ENCODE measurements around the gene KLF7. TPM values are rescaled to one million over a fixed set of nuclear protein-coding genes. Genes with fewer than 3 reads are reported as not detected.

Gene KLF7
- total and polyA plus RNA-seq, 2 donors (not counting 3 experiments of a cell fraction or from before 2014, with no cell fraction given) = 32.8 to 42.9 TPM

GRCh38 chr2:207045531-207045930, 120.2 kb downstream of the KLF7 start:
- H3K4me2 ChIP-seq (ENCODE audit: insufficient read depth, low read length) = no peak overlapping the region
- H3K4me3 ChIP-seq (replicated peaks in 1 of 3; ENCODE audit: insufficient read depth in 1 of 3, low read depth in 1 of 3, low read length in 3 of 3) = no peak overlapping the region
- FAIRE-seq = no peak
- H3K9me3 ChIP-seq (replicated peaks; ENCODE audit: control insufficient read depth, insufficient read depth, low read length) = no peaks in the 10 kb centered on the region
- no peaks in the 10 kb centered on the region for H4K20me1 ChIP-seq (replicated peaks; ENCODE audit: control insufficient read depth, extremely low read depth, insufficient read depth, low read length)
- CTCF ChIA-PET = no interaction called here
- no peak overlapping the region for H3K9ac ChIP-seq (replicated peaks; ENCODE audit: extremely low read depth, insufficient read depth, low read length)
- TF ChIP-seq POLR2AphosphoS5 (IDR thresholded peaks at IDR 0.05; ENCODE audit: insufficient read depth, low read depth, low read length) = no peak
- BruUV-seq (replicated peaks) = no TSS peak
- dilution Hi-C loops (cut with MboI; ENCODE audit: extremely low pct_ligation_motif_present, low sequenced_read_pairs) (no loop called here), intact Hi-C loops (cut with micrococcal nuclease) (no loop called here)
- DNase-seq (ENCODE audit: low read depth, low spot score) = no peak
- no peaks in the 10 kb centered on the region for H3K79me2 ChIP-seq (ENCODE audit: control insufficient read depth, insufficient read depth, low read length)
- peaks cover 19% of the 10 kb centered on the region for H3K4me1 ChIP-seq (ENCODE audit: control insufficient read depth, extremely low read depth, insufficient read depth, low read length)
- POLR2A ChIA-PET = interaction anchor here (0.7 kb wide), 1 partner anchor 25 kb away, joined by 3 read pairs; no protein-coding TSS in a partner anchor
- no peaks in the 10 kb centered on the region for H3K27me3 ChIP-seq (ENCODE audit: control insufficient read depth in 2 of 2, insufficient read depth in 2 of 2, low read length in 2 of 2)
- no peaks in the 10 kb centered on the region for H3K9me1 ChIP-seq (replicated peaks; ENCODE audit: control insufficient read depth, extremely low read depth, insufficient read depth, low read length)
- H3K36me3 ChIP-seq (ENCODE audit: control insufficient read depth in 2 of 2, extremely low read depth in 1 of 2, insufficient read depth in 2 of 2, low read length in 2 of 2) = no peaks in the 10 kb centered on the region
- no peak overlapping the region for H2AFZ ChIP-seq (ENCODE audit: low read depth, low read length)
- H3K27ac ChIP-seq (ENCODE audit: insufficient read depth, low read depth, low read length) = no peak overlapping the region

- H3K4me1 ChIP-seq (ENCODE audit: control insufficient read depth, extremely low read depth, insufficient read depth, low read length) = peaks cover 19% of the 10 kb centered on the region
- H3K4me2 ChIP-seq (ENCODE audit: insufficient read depth, low read length) = no peak overlapping the region
- H2AFZ ChIP-seq (ENCODE audit: low read depth, low read length) = no peak overlapping the region
- no peaks in the 10 kb centered on the region for H3K9me3 ChIP-seq (replicated peaks; ENCODE audit: control insufficient read depth, insufficient read depth, low read length)
- no peaks in the 10 kb centered on the region for H3K36me3 ChIP-seq (ENCODE audit: control insufficient read depth in 2 of 2, extremely low read depth in 1 of 2, insufficient read depth in 2 of 2, low read length in 2 of 2)
- dilution Hi-C loops (cut with MboI; ENCODE audit: extremely low pct_ligation_motif_present, low sequenced_read_pairs) (no loop called here), intact Hi-C loops (cut with micrococcal nuclease) (no loop called here)
- TF ChIP-seq MYC (IDR thresholded peaks at IDR 0.05; ENCODE audit: low read depth, low read length) (no peak), FOS (IDR thresholded peaks at IDR 0.05; ENCODE audit: borderline replicate concordance, insufficient read depth, low read length) (no peak), JUN (IDR thresholded peaks at IDR 0.05; ENCODE audit: borderline replicate concordance, insufficient read depth, insufficient read length, low read depth) (no peak), MAX (IDR thresholded peaks at IDR 0.05; ENCODE audit: insufficient read depth, insufficient read length) (no peak), POLR2AphosphoS5 (IDR thresholded peaks at IDR 0.05; ENCODE audit: insufficient read depth, low read depth, low read length) (no peak), CTCF (IDR thresholded peaks at IDR 0.05; ENCODE audit: extremely low read depth in 1 of 2, insufficient read depth in 1 of 2, low read depth in 1 of 2, low read length in 2 of 2) (no peak), GATA2 (IDR thresholded peaks at IDR 0.05; ENCODE audit: insufficient read depth, insufficient read length, low read depth, low read length) (no peak), POLR2A (IDR thresholded peaks at IDR 0.05; ENCODE audit: low read depth, low read length) (no peak), EZH2 (IDR thresholded peaks at IDR 0.05; ENCODE audit: borderline replicate concordance, low read depth, low read length, severe bottlenecking) (no peak)
- H3K79me2 ChIP-seq (ENCODE audit: control insufficient read depth, insufficient read depth, low read length) = no peaks in the 10 kb centered on the region
- H3K27me3 ChIP-seq (ENCODE audit: control insufficient read depth in 2 of 2, insufficient read depth in 2 of 2, low read length in 2 of 2) = no peaks in the 10 kb centered on the region
- BruUV-seq (replicated peaks) = no TSS peak
- ChIA-PET CTCF (no interaction called here), POLR2A (no interaction called here)
- FAIRE-seq (no peak), DNase-seq (ENCODE audit: low read depth, low spot score) (no peak)
- H3K4me3 ChIP-seq (replicated peaks in 1 of 3; ENCODE audit: insufficient read depth in 1 of 3, low read depth in 1 of 3, low read length in 3 of 3) = no peak overlapping the region
- no peak overlapping the region for H3K27ac ChIP-seq (ENCODE audit: insufficient read depth, low read depth, low read length)
- H3K9ac ChIP-seq (replicated peaks; ENCODE audit: extremely low read depth, insufficient read depth, low read length) = no peak overlapping the region
- no peaks in the 10 kb centered on the region for H4K20me1 ChIP-seq (replicated peaks; ENCODE audit: control insufficient read depth, extremely low read depth, insufficient read depth, low read length)
- H3K9me1 ChIP-seq (replicated peaks; ENCODE audit: control insufficient read depth, extremely low read depth, insufficient read depth, low read length) = no peaks in the 10 kb centered on the region
Observed at GRCh38 chr2:207044379-207045362, 121.1 kb downstream of the KLF7 start.
